OCI-LY3 (cell line): Measurements from ENCODE around the gene INSRR.

Experiments
- H2AFZ ChIP-seq: fragments of 200-600, 300-600 bp; shearing (Covaris generic); 2 replicates; pipeline ENCODE4 v1.6.0; 2014; ENCODE audit warnings: antibody characterized with exemption, low read depth, low read length
- H3K27ac ChIP-seq: fragments of 200-600, 300-600 bp; sonication (generic); 2 replicates; pipeline ENCODE4 v1.5.1; 2014; ENCODE audit warnings: mild to moderate bottlenecking, low read length, moderate library complexity, mixed read lengths
- H3K27me3 ChIP-seq: fragments of 200-600, 300-600 bp; sonication (generic); 2 replicates; pipeline ENCODE4 v1.6.1; 2014; ENCODE audit warnings: low read depth, low read length, mixed read lengths
- H3K36me3 ChIP-seq: fragments of 200-600, 300-600 bp; sonication (generic); replicated peaks from 2 replicates; pipeline ENCODE3; 2014; ENCODE audit warnings: low read depth, low read length, mixed read lengths
- H3K4me1 ChIP-seq: fragments of 300-600, 200-600 bp; sonication (generic); 2 replicates; pipeline ENCODE4 v1.6.1; 2014; ENCODE audit warnings: low read length, mixed read lengths
- H3K4me2 ChIP-seq: fragments of 200-600, 300-600 bp; sonication (generic); 2 replicates; pipeline ENCODE4 v1.6.1; 2014; ENCODE audit warnings: low read length, mixed read lengths
- H3K4me3 ChIP-seq: fragments of 300-600, 200-600 bp; sonication (generic); 2 replicates; pipeline ENCODE4 v1.5.1; 2014; ENCODE audit warnings: antibody characterized with exemption, mild to moderate bottlenecking, low read length, moderate library complexity
- H3K79me2 ChIP-seq: fragments of 300-600, 200-600 bp; shearing (Covaris generic); 2 replicates; pipeline ENCODE4 v1.6.1; 2014; ENCODE audit warnings: mild to moderate bottlenecking, low read length, mixed read lengths
- H3K9ac ChIP-seq: fragments of 300-600, 200-600 bp; shearing (Covaris generic); 2 replicates; pipeline ENCODE4 v1.6.0; 2014; ENCODE audit warnings: mild to moderate bottlenecking, low read length, moderate library complexity
- H3K9me3 ChIP-seq: fragments of 200-600, 300-600 bp; shearing (Covaris generic); 2 replicates; pipeline ENCODE4 v1.6.1; 2014; ENCODE audit warnings: low read length, mixed read lengths; ENCODE audit not compliant: insufficient read depth
- H4K20me1 ChIP-seq: fragments of 200-600, 300-600 bp; sonication (generic); 2 replicates; pipeline ENCODE4 v1.6.1; 2016; ENCODE audit warnings: low read length, mixed read lengths; ENCODE audit not compliant: insufficient read depth
- CTCF ChIP-seq: fragments of 200-600, 300-600 bp; sonication (generic); IDR thresholded peaks from 2 replicates; pipeline ENCODE4 v1.5.1; 2014; ENCODE audit warnings: antibody characterized with exemption, low read length, low read depth
- EZH2phosphoT487 ChIP-seq: fragments of 200-600 bp; shearing (Covaris generic); IDR thresholded peaks from 2 replicates; pipeline ENCODE4 v1.6.1; 2018; ENCODE audit warnings: antibody characterized with exemption, mixed run types, low read depth

Gene INSRR

GRCh38 chr1:156795787-156796186, 63.1 kb downstream of the INSRR start:
- Histone ChIP-seq H3K27me3 (no peaks in the 10 kb centered on the region), H3K4me1 (peaks cover 9% of the 10 kb centered on the region; the same call in 1 of the 2 replicates), H3K4me2 (no peak overlapping the region), H3K9me3 (no peaks in the 10 kb centered on the region), H2AFZ (no peak overlapping the region), H3K79me2 (no peaks in the 10 kb centered on the region), H3K36me3 (peaks cover 72% of the 10 kb centered on the region), H3K4me3 (no peak overlapping the region), H3K27ac (no peak overlapping the region), H3K9ac (no peak overlapping the region), H4K20me1 (peaks cover 9% of the 10 kb centered on the region; the same call in 1 of the 2 replicates)
- TF ChIP-seq EZH2phosphoT487 (no peak), CTCF (no peak)

DNA sequence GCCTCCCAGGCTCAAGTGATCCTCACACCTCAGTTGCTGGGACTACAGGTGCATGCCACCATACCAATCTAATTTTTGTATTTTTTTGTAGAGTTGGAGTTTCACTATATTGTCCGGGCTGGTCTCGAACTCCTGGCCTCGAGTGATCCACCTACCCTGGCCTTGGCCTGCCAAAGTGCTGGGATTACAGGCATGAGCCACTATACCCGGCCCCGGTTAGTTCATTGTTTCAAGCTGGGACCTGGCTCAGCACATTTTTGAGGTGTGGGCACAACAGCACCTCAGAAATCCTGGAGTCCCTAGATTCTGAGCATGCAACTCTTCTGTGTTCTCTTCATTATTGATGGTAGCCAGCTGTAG, 63.6 kb downstream of the INSRR start:
- H3K4me2 ChIP-seq, result no peak overlapping the region
- H4K20me1 ChIP-seq, result peaks cover 9% of the 10 kb centered on the region; the same call in 1 of the 2 replicates
- H3K27ac ChIP-seq, result no peak overlapping the region
- H3K9ac ChIP-seq, result no peak overlapping the region
- H3K4me3 ChIP-seq, result no peak overlapping the region
- no peak overlapping the region for H2AFZ ChIP-seq
- no peaks in the 10 kb centered on the region for H3K9me3 ChIP-seq
- peaks cover 9% of the 10 kb centered on the region; the same call in 1 of the 2 replicates for H3K4me1 ChIP-seq
- H3K79me2 ChIP-seq, result no peaks in the 10 kb centered on the region
- TF ChIP-seq EZH2phosphoT487 (no peak), CTCF (no peak)
- no peaks in the 10 kb centered on the region for H3K27me3 ChIP-seq
- H3K36me3 ChIP-seq, result peaks cover 68% of the 10 kb centered on the region

DNA sequence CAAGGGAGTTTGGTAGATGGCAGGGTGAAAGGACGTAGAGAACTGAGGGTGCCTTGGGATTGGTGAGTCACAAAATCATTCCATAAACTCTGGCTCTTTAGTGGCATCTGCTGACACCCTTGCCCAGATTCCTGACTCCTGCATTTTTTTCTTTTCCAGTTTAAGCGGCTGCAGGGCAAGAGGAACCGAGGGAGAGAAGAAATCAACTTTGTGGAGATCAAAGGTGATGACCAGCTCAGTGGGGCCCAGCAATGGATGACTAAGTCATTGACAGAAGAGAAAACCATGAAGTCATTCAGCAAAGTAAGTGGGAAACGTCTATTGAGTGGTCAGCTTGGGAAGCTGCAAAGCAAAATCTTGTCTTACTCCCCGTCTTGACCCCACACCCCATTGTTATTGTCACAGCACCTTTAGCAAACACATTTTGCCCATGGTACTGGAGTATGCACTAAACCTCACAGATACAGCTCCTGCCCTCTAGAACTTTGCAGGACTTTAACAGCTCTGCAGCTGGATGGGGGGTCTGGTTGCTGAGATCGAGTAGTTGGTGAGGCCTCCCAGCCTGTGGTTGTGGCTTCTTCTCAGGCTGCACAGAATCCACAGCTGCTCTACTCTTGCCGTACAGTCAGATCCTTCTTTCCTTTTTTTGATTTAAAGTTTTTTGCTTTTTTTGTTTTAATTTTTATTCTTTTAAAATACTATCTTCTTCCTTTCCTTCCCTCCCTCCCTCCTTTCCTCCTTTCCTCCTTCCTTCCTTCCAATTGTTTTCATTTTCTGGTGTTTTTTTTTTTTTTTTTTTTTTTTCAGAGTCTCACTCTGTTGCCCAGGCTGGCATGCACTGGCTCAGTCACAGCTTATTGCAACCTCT, 64.2 kb downstream of the INSRR start:
- H3K9me3 ChIP-seq, result no peaks in the 10 kb centered on the region
- 0 out of 2 replicates have a peak, but pooled peaks cover 3% of the 10 kb centered on the region for H3K79me2 ChIP-seq
- TF ChIP-seq CTCF, result no peak
- no peak for TF ChIP-seq EZH2phosphoT487
- no peak overlapping the region for H3K4me2 ChIP-seq
- H3K4me3 ChIP-seq, result no peak overlapping the region
- no peak overlapping the region for H2AFZ ChIP-seq
- H3K36me3 ChIP-seq, result peaks cover 65% of the 10 kb centered on the region
- H3K9ac ChIP-seq, result no peak overlapping the region
- peaks cover 13% of the 10 kb centered on the region; the same call in 1 of the 2 replicates for H4K20me1 ChIP-seq
- peaks cover 9% of the 10 kb centered on the region; the same call in 1 of the 2 replicates for H3K4me1 ChIP-seq
- no peaks in the 10 kb centered on the region for H3K27me3 ChIP-seq
- H3K27ac ChIP-seq, result no peak overlapping the region
